GM12891 (cell line): Measurements from ENCODE around the gene POLR2F.

Experiments used
- PAX5 ChIP-seq: IDR thresholded peaks from 2 replicates; pipeline ENCODE4 v1.6.1; 2011; ENCODE audit warnings: low read length, moderate library complexity, mild to moderate bottlenecking; ENCODE audit not compliant: insufficient read depth, severe bottlenecking
- POLR2A ChIP-seq: IDR thresholded peaks from 2 replicates; pipeline ENCODE4 v1.6.1; 2011; ENCODE audit warnings: low read depth, low read length, control low read depth
- POLR2AphosphoS5 ChIP-seq: IDR thresholded peaks from 2 replicates; pipeline ENCODE4 v1.6.1; 2011; ENCODE audit warnings: low read depth, low read length, control low read depth
- POU2F2 ChIP-seq: IDR thresholded peaks from 2 replicates; pipeline ENCODE4 v1.6.1; 2011; ENCODE audit warnings: low read depth, mild to moderate bottlenecking, control low read depth, low read length, moderate library complexity
- SPI1 ChIP-seq: IDR thresholded peaks from 2 replicates; pipeline ENCODE4 v1.6.1; 2011; ENCODE audit warnings: low read depth, low read length, control low read depth
- TAF1 ChIP-seq: IDR thresholded peaks from 2 replicates; pipeline ENCODE4 v1.6.1; 2011; ENCODE audit warnings: low read depth, low read length, control low read depth

- TF ChIP-seq POLR2A = no peak
- no peak for TF ChIP-seq POLR2AphosphoS5
- TF ChIP-seq TAF1 = no peak
- TF ChIP-seq SPI1 = no peak
- TF ChIP-seq POU2F2 = no peak
- TF ChIP-seq PAX5 = no peak
These were observed 41.3 kb upstream of the POLR2F start for GRCh38 chr22:37912171-37912570.
